Astrocyte (in vitro differentiated cells and primary cell): ENCODE results near the gene SLC37A1. TPM values are rescaled to one million over a fixed set of nuclear protein-coding genes. Genes with fewer than 3 reads are reported as not detected.

Experiments
- DNase-seq: peaks from one replicate; pipeline ENCODE4 v3.0.0-alpha.2; 2010; ENCODE audit warnings: low read depth
- FAIRE-seq: peaks from 2 replicates; lab custom pipeline; 2011; peaks lifted over from hg19 to GRCh38; lab: Jason Lieb, UNC
- H2AFZ ChIP-seq: 2 replicates; pipeline ENCODE4 v1.6.0; 2012; ENCODE audit warnings: low read depth, low read length, inconsistent platforms
- H3K27ac ChIP-seq: 2 replicates; pipeline ENCODE4 v1.5.1; 2011; ENCODE audit warnings: low read depth, low read length, inconsistent platforms
- H3K27me3 ChIP-seq: 2 replicates; pipeline ENCODE4 v1.6.0; 2011; ENCODE audit warnings: low read length, inconsistent platforms; ENCODE audit not compliant: insufficient read depth
- H3K36me3 ChIP-seq: 2 replicates; pipeline ENCODE4 v1.5.1; 2011; ENCODE audit warnings: low read length, inconsistent platforms; ENCODE audit not compliant: insufficient read depth
- H3K4me1 ChIP-seq: 2 replicates; pipeline ENCODE4 v1.5.1; 2011; ENCODE audit warnings: low read length, inconsistent platforms; ENCODE audit not compliant: insufficient read depth
- H3K4me2 ChIP-seq: 2 replicates; pipeline ENCODE4 v1.6.0; 2012; ENCODE audit warnings: low read length, inconsistent platforms
- H3K4me3 ChIP-seq: 2 replicates; pipeline ENCODE4 v1.5.1; 2011; ENCODE audit warnings: low read depth, mild to moderate bottlenecking, low read length, inconsistent platforms; ENCODE audit not compliant: insufficient read depth
- H3K79me2 ChIP-seq: 2 replicates; pipeline ENCODE4 v1.6.0; 2012; ENCODE audit warnings: mild to moderate bottlenecking, low read length, inconsistent platforms; ENCODE audit not compliant: insufficient read depth
- H3K9ac ChIP-seq: 2 replicates; pipeline ENCODE4 v1.6.0; 2012; ENCODE audit warnings: mild to moderate bottlenecking, low read length, inconsistent platforms
- H3K9me3 ChIP-seq: 2 replicates; pipeline ENCODE4 v1.5.1; 2012; ENCODE audit warnings: low read depth, mild to moderate bottlenecking, low read length, inconsistent platforms; ENCODE audit not compliant: insufficient read depth
- H4K20me1 ChIP-seq: 2 replicates; pipeline ENCODE4 v1.6.0; 2012; ENCODE audit warnings: low read length, inconsistent platforms; ENCODE audit not compliant: insufficient read depth
- H3K27ac Mint-ChIP-seq: one replicate; pipeline ENCODE4 v1.8.0; 2021; ENCODE audit warnings: mild to moderate bottlenecking, mixed read lengths; ENCODE audit not compliant: unreplicated experiment
- H3K27me3 Mint-ChIP-seq: one replicate; pipeline ENCODE4 v1.8.0; 2021; ENCODE audit warnings: low read depth, mixed read lengths; ENCODE audit not compliant: unreplicated experiment
- H3K36me3 Mint-ChIP-seq: one replicate; pipeline ENCODE4 v1.8.0; 2021; ENCODE audit warnings: low read depth, mixed read lengths; ENCODE audit not compliant: unreplicated experiment
- H3K4me1 Mint-ChIP-seq: one replicate; pipeline ENCODE4 v1.8.0; 2021; ENCODE audit warnings: low read depth, mixed read lengths; ENCODE audit not compliant: unreplicated experiment
- H3K4me3 Mint-ChIP-seq: one replicate; pipeline ENCODE4 v1.8.0; 2021; ENCODE audit warnings: mild to moderate bottlenecking, moderate library complexity, mixed read lengths; ENCODE audit not compliant: unreplicated experiment
- H3K9me3 Mint-ChIP-seq: one replicate; pipeline ENCODE4 v1.8.0; 2021; ENCODE audit warnings: mild to moderate bottlenecking, mixed read lengths; ENCODE audit not compliant: unreplicated experiment
- CTCF ChIP-seq: IDR thresholded peaks from 2 replicates; pipeline ENCODE4 v1.5.1; 2011; ENCODE audit warnings: low read depth, mild to moderate bottlenecking, inconsistent platforms, low read length, moderate library complexity; ENCODE audit not compliant: insufficient read depth
- EZH2 ChIP-seq: IDR thresholded peaks from 2 replicates; pipeline ENCODE4 v1.6.1; 2012; ENCODE audit warnings: mild to moderate bottlenecking, low read length, inconsistent platforms; ENCODE audit not compliant: insufficient read depth
- total RNA-seq: library from RNA; stranded (reverse); gene quantifications from 2 replicates; pipeline ENCODE4 v1.2.1, GENCODE V29; 2021

The SLC37A1 gene
- total RNA-seq, 1 donor from 2014 or later: 6.9 TPM

GRCh38 chr21:42581993-42582786, 68.5 kb downstream of the SLC37A1 start:
- Histone ChIP-seq H3K9me3 (no peaks in the 10 kb centered on the region), H3K4me1 (no peaks in the 10 kb centered on the region), H3K4me3 (no peak overlapping the region), H2AFZ (no peak overlapping the region), H3K4me2 (no peak overlapping the region), H3K27me3 (no peaks in the 10 kb centered on the region), H3K79me2 (no peaks in the 10 kb centered on the region), H3K27ac (no peak overlapping the region), H3K9ac (no peak overlapping the region), H4K20me1 (no peaks in the 10 kb centered on the region), H3K36me3 (no peaks in the 10 kb centered on the region)
- H3K4me3 Mint-ChIP-seq: no peak overlapping the region
- no peak overlapping the region for H3K27ac Mint-ChIP-seq
- peaks cover 1% of the 10 kb centered on the region for H3K4me1 Mint-ChIP-seq
- peaks cover 7% of the 10 kb centered on the region for H3K36me3 Mint-ChIP-seq
- DNase-seq (no peak), FAIRE-seq (no peak)
- TF ChIP-seq EZH2 (no peak), CTCF (no peak)
- H3K27me3 Mint-ChIP-seq: peaks cover 27% of the 10 kb centered on the region
- H3K9me3 Mint-ChIP-seq: no peaks in the 10 kb centered on the region

- no peak overlapping the region for H3K27ac Mint-ChIP-seq
- no peak overlapping the region for H2AFZ ChIP-seq
- no peaks in the 10 kb centered on the region for H3K36me3 ChIP-seq
- H3K4me1 ChIP-seq: no peaks in the 10 kb centered on the region
- peaks cover 27% of the 10 kb centered on the region for H3K27me3 Mint-ChIP-seq
- peaks cover 1% of the 10 kb centered on the region for H3K4me1 Mint-ChIP-seq
- H3K36me3 Mint-ChIP-seq: peaks cover 2% of the 10 kb centered on the region
- no peaks in the 10 kb centered on the region for H3K79me2 ChIP-seq
- no peak overlapping the region for H3K9ac ChIP-seq
- H3K4me3 ChIP-seq: no peak overlapping the region
- H3K9me3 ChIP-seq: no peaks in the 10 kb centered on the region
- H4K20me1 ChIP-seq: no peaks in the 10 kb centered on the region
- TF ChIP-seq EZH2: no peak
- TF ChIP-seq CTCF: no peak
- H3K9me3 Mint-ChIP-seq: no peaks in the 10 kb centered on the region
- H3K4me2 ChIP-seq: no peak overlapping the region
- FAIRE-seq: no peak
- no peaks in the 10 kb centered on the region for H3K27me3 ChIP-seq
- no peak for DNase-seq
- H3K27ac ChIP-seq: no peak overlapping the region
- H3K4me3 Mint-ChIP-seq: no peak overlapping the region
Measured at GRCh38 chr21:42582787-42583476, 69.3 kb downstream of the SLC37A1 start.
